Measurements from ENCODE around the gene ZC2HC1B. TPM values are rescaled to one million over a fixed set of nuclear protein-coding genes. Genes with fewer than 3 reads are reported as not detected.

Gene ZC2HC1B
- total and polyA plus RNA-seq, 2 donors from 2014 or later = not detected

DNA sequence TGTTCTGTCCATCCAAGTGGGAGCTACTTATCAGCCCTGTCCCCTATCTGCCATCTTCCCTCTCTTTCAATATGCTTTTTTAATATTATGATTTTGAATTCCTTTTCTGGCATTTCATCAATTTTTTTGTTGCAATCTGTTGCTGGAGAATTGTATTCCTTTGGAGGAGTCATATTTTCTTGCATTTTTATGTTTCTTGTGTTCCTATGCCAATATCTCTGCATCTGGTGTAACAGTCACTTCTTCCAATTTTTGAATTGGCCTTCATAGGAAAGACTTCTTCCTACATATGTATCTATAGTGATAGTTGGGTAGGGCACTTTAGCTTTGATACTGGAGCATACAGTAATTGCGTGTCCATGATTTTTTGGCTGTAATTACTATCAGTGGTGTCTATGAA is 70.1 kb downstream of the ZC2HC1B start:
- Histone ChIP-seq H3K9me3 (ENCODE audit: control insufficient read depth in 2 of 3, insufficient read depth in 1 of 3, low read length in 3 of 3) (no peaks in the 10 kb centered on the region), H3K9ac (ENCODE audit: low read length in 3 of 3) (no peak overlapping the region), H3K4me1 (ENCODE audit: control insufficient read depth in 2 of 3, insufficient read depth in 2 of 3, low read depth in 1 of 3, low read length in 3 of 3) (no peaks in the 10 kb centered on the region), H3K36me3 (ENCODE audit: control insufficient read depth in 2 of 3, insufficient read depth in 3 of 3, low read length in 3 of 3) (no peaks in the 10 kb centered on the region), H3K4me3 (ENCODE audit: low read length in 3 of 3) (no peak overlapping the region), H3K27me3 (ENCODE audit: control insufficient read depth, insufficient read depth, low read length) (no peaks in the 10 kb centered on the region), H3K27ac (ENCODE audit: low read depth in 2 of 2, low read length in 2 of 2) (no peak overlapping the region)
- DNase-seq (no peak), FAIRE-seq (no peak)
- TF ChIP-seq, protein P1, sequence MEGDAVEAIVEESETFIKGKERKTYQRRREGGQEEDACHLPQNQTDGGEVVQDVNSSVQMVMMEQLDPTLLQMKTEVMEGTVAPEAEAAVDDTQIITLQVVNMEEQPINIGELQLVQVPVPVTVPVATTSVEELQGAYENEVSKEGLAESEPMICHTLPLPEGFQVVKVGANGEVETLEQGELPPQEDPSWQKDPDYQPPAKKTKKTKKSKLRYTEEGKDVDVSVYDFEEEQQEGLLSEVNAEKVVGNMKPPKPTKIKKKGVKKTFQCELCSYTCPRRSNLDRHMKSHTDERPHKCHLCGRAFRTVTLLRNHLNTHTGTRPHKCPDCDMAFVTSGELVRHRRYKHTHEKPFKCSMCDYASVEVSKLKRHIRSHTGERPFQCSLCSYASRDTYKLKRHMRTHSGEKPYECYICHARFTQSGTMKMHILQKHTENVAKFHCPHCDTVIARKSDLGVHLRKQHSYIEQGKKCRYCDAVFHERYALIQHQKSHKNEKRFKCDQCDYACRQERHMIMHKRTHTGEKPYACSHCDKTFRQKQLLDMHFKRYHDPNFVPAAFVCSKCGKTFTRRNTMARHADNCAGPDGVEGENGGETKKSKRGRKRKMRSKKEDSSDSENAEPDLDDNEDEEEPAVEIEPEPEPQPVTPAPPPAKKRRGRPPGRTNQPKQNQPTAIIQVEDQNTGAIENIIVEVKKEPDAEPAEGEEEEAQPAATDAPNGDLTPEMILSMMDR (IDR thresholded peaks at IDR 0.05; ENCODE audit: borderline replicate concordance, extremely low read depth, insufficient read depth) = no peak
- intact Hi-C loops (cut with DNase I) = no loop called here

DNA sequence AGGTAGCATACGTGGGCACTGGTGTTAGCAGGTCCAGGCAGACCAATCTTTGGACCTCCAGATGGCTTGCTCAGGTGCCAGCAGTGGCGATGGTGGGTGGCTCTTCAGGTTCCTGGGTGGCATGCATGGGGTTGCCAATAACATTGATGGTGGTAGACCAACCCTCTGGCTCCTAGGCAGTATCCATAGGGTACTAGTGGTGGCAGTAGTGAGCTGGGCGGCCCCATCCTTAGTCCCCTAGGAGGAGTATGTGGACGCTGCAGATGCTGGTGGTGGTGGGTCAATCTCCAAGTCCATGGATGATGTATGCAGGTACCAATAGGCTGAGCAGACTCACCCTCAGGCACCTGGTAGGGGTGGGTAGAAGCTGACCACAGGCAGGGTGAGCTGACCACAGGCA is 70.6 kb downstream of the ZC2HC1B start:
- H3K9ac ChIP-seq (ENCODE audit: low read length in 3 of 3) = no peak overlapping the region
- TF ChIP-seq, protein P1 (IDR thresholded peaks at IDR 0.05; ENCODE audit: borderline replicate concordance, extremely low read depth, insufficient read depth) = no peak
- intact Hi-C loops (cut with DNase I) = no loop called here
- H3K27me3 ChIP-seq (ENCODE audit: control insufficient read depth, insufficient read depth, low read length) = no peaks in the 10 kb centered on the region
- H3K4me1 ChIP-seq (ENCODE audit: control insufficient read depth in 2 of 3, insufficient read depth in 2 of 3, low read depth in 1 of 3, low read length in 3 of 3) = no peaks in the 10 kb centered on the region
- FAIRE-seq (no peak), DNase-seq (no peak)
- H3K36me3 ChIP-seq (ENCODE audit: control insufficient read depth in 2 of 3, insufficient read depth in 3 of 3, low read length in 3 of 3) = no peaks in the 10 kb centered on the region
- no peaks in the 10 kb centered on the region for H3K9me3 ChIP-seq (ENCODE audit: control insufficient read depth in 2 of 3, insufficient read depth in 1 of 3, low read length in 3 of 3)
- H3K27ac ChIP-seq (ENCODE audit: low read depth in 2 of 2, low read length in 2 of 2) = no peak overlapping the region
- H3K4me3 ChIP-seq (ENCODE audit: low read length in 3 of 3) = no peak overlapping the region

DNA sequence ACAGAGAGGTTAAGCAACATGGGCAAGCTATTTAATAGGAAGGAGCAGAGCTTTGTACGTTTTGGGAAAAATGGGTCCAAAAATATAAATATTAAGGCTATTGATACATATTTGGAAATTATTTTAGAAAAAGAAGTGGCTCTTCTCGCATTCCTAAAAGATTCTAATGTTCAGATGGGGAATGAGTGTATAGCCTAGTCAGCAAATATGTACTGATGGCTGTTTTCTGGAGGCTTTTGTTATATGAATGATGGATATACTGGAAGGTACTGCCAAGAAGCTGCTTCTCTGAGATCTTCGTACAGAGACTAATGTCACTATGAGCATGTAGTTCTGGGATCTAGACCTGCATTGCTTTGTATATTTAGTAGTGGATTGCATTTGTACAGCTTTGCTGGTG is 72.1 kb downstream of the ZC2HC1B start:
- TF ChIP-seq, protein P1 (IDR thresholded peaks at IDR 0.05; ENCODE audit: borderline replicate concordance, extremely low read depth, insufficient read depth) = no peak
- Histone ChIP-seq H3K4me3 (ENCODE audit: low read length in 3 of 3) (no peak overlapping the region), H3K9me3 (ENCODE audit: control insufficient read depth in 2 of 3, insufficient read depth in 1 of 3, low read length in 3 of 3) (no peaks in the 10 kb centered on the region), H3K4me1 (ENCODE audit: control insufficient read depth in 2 of 3, insufficient read depth in 2 of 3, low read depth in 1 of 3, low read length in 3 of 3) (no peaks in the 10 kb centered on the region), H3K27me3 (ENCODE audit: control insufficient read depth, insufficient read depth, low read length) (no peaks in the 10 kb centered on the region), H3K9ac (ENCODE audit: low read length in 3 of 3) (no peak overlapping the region), H3K27ac (ENCODE audit: low read depth in 2 of 2, low read length in 2 of 2) (no peak overlapping the region), H3K36me3 (ENCODE audit: control insufficient read depth in 2 of 3, insufficient read depth in 3 of 3, low read length in 3 of 3) (no peaks in the 10 kb centered on the region)
- DNase-seq (no peak), FAIRE-seq (no peak)
- intact Hi-C loops (cut with DNase I) = no loop called here
